ENCODE measurements around the gene ONECUT1. TPM values are rescaled to one million over a fixed set of nuclear protein-coding genes. Genes with fewer than 3 reads are reported as not detected.

ONECUT1 gene
- total RNA-seq, 1 donor: not detected

DNA sequence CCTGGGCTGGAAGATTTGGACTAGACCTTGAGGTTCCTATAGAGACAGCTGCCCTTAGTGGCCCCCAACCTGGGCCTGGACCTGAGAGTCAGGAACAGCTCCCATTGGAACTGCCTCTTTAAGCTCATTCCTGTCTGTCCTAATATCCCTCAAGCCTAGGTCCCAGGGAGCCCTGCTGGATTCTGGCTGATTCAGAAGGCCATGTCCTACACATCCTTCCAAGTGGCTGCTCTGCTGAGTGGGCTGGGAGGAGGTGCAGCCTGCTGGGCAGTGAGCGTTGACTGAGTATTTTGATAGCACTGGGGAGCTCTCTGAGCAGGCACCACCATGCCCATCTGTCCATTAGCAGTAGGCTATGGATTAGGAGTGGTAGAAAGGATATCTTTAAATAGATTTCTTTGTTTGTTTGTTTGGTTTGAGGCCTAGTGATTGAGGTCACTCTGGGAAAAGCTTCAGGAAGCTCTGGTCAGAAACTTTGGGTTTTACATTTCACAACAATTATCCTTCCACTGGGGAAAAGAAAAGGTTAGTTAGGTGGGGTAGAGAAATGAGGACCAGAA lies 56.4 kb downstream of the ONECUT1 start:
- no peak overlapping the region for H3K4me3 ChIP-seq (ENCODE audit: low read depth, low read length)
- peak; percentile 13 for DNase-seq (ENCODE audit: low read depth)
- no peak for TF ChIP-seq CTCF (IDR thresholded peaks at IDR 0.05; ENCODE audit: insufficient read depth, low read length)

DNA sequence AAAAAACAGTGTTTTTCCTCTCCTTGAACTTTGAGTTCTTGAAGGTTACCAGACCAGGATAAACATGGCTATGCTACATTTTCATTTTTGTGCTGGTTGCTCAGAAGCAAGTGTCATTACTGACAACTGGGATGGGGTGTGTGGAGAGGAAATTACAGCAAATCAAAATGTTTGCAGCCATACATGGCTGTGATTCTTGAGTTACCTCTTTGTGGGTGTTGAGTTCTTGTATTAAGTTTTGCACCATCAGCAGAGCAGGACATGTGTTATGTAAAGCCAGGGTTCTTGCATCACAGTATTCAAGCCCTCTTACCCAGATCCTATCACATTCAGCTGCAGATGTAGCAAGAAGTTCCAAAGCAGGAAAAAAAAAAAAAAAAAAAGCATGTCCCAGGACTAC lies 57.0 kb downstream of the ONECUT1 start:
- H3K4me3 ChIP-seq (ENCODE audit: low read depth, low read length): no peak overlapping the region
- no peak for TF ChIP-seq CTCF (IDR thresholded peaks at IDR 0.05; ENCODE audit: insufficient read depth, low read length)
- peak; percentile 49 for DNase-seq (ENCODE audit: low read depth)

DNA sequence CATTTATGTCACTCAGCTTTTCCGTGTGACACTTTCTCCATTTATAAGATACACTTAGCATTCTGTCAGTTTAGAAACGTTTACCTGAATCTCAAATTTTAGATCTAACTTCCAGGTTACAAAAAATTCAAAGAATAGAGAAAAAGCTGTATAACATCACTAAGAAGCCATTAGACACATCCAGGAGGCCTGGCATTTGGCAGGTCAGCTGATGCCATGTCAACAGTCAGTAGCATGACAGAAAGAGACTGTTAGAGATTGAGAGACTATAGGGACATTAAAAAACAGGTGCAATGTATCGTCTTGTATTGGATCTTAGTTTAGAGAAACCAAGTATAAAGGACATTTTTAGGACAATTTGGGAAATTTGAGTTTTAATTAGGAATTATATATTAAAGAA lies 57.6 kb downstream of the ONECUT1 start:
- no peak overlapping the region for H3K4me3 ChIP-seq (ENCODE audit: low read depth, low read length)
- no peak for TF ChIP-seq CTCF (IDR thresholded peaks at IDR 0.05; ENCODE audit: insufficient read depth, low read length)
- no peak for DNase-seq (ENCODE audit: low read depth)

GRCh38 chr15:52731732-52732470 lies 58.2 kb downstream of the ONECUT1 start:
- TF ChIP-seq CTCF (IDR thresholded peaks at IDR 0.05; ENCODE audit: insufficient read depth, low read length): no peak
- H3K4me3 ChIP-seq (ENCODE audit: low read depth, low read length): no peak overlapping the region
- no peak for DNase-seq (ENCODE audit: low read depth)

GRCh38 chr15:52731004-52731403 lies 59.1 kb downstream of the ONECUT1 start:
- no peak for TF ChIP-seq CTCF (IDR thresholded peaks at IDR 0.05; ENCODE audit: insufficient read depth, low read length)
- no peak overlapping the region for H3K4me3 ChIP-seq (ENCODE audit: low read depth, low read length)
- DNase-seq (ENCODE audit: low read depth): no peak

GRCh38 chr15:52730594-52730993 lies 59.5 kb downstream of the ONECUT1 start:
- H3K4me3 ChIP-seq (ENCODE audit: low read depth, low read length): no peak overlapping the region
- no peak for TF ChIP-seq CTCF (IDR thresholded peaks at IDR 0.05; ENCODE audit: insufficient read depth, low read length)
- DNase-seq (ENCODE audit: low read depth): no peak
